Measurements from ENCODE around the gene IL1A. TPM values are rescaled to one million over a fixed set of nuclear protein-coding genes. Genes with fewer than 3 reads are reported as not detected.

Gene IL1A
- polyA plus RNA-seq, 1 of the 3 experiments (the other 2 are of a cell fraction) = not detected

Other genes with a start within 250 kb of the IL1A start
- 13.4 and 19.1 TPM in 2 replicates for gene POLR1B, start 242.0 kb downstream of the IL1A start, polyA plus RNA-seq (2012; rRNA removed)
- 29.9 and 55.9 TPM in 2 replicates for gene CHCHD5, start 199.9 kb downstream of the IL1A start, polyA plus RNA-seq (2012; rRNA removed)
- 56.3 and 62.0 TPM in 2 replicates for gene SLC20A1, start 138.6 kb downstream of the IL1A start, polyA plus RNA-seq (2012; rRNA removed)
- not detected in 2 replicates for gene NT5DC4, start 63.5 kb downstream of the IL1A start, polyA plus RNA-seq (2012; rRNA removed)
- 2.9 TPM in 2 replicates for gene CKAP2L, start 19.9 kb downstream of the IL1A start, polyA plus RNA-seq (2012; rRNA removed)
- 0.25 and 0.60 TPM in 2 replicates for gene IL1B, start 52.3 kb upstream of the IL1A start, polyA plus RNA-seq (2012; rRNA removed)
- gene IL37, start 126.7 kb upstream of the IL1A start, polyA plus RNA-seq (2012; rRNA removed) = not detected in 2 replicates
- gene IL36G, start 193.5 kb upstream of the IL1A start, polyA plus RNA-seq (2012; rRNA removed) = not detected in 2 replicates
- not detected in 2 replicates for gene IL36A, start 221.0 kb upstream of the IL1A start, polyA plus RNA-seq (2012; rRNA removed)